ENCODE data around the gene TMEM44. TPM values are rescaled to one million over a fixed set of nuclear protein-coding genes. Genes with fewer than 3 reads are reported as not detected.

TMEM44 gene
- total RNA-seq, 4 donors from 2014 or later: 4.4 to 8.8 (median 7.4) TPM

DNA sequence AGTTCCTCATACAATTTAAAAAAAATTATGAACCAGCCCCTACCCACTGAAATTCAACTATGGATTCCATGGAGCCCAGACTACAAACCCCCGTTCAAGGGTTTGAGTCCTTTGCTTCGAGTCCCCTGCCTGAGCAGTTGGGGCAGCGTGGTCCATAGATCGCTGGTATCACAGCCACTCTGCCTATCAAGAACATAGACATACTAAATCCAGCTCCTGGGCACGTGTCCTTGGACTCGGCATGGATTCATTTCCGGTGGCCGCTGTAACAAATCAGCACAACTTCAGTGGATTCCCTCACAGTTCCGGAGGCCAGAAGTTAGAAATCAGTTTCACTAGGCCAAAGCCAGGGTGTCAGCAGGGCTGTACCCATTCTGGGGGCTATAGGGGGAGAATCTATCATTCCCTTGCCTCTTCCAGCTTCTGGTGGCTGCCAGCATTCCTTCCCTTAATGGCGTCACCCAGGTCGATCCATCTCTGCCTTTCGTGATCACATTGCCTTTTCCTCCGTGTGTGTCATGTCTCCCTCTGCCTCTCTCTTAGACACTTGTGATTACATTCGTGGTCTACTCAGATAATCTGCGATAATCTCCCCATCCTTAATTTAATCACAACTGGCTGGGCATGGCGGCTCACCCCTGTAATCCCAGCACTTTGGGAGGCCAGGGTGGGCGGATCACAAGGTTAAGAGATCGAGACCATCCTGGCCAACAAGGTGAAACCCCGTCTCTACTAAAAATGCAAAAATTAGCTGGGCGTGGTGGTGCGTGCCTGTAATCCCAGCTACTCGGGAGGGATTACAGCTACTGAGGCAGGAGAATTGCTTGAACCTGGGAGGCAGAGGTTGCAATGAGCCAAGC is 4.6 kb upstream of the TMEM44 start:
- no peak for ATAC-seq
- TF ChIP-seq CTCF (IDR thresholded peaks at IDR 0.05) (no peak), EP300 (IDR thresholded peaks at IDR 0.05) (no peak), POLR2AphosphoS5 (IDR thresholded peaks at IDR 0.05) (no peak), POLR2A (IDR thresholded peaks at IDR 0.05) (no peak)
- 86 to 100% methylated on average over 3 to 7 of the region's 22 CpGs for WGBS, 2 donors (ENCODE audit: low coverage in 1 of 2)

DNA sequence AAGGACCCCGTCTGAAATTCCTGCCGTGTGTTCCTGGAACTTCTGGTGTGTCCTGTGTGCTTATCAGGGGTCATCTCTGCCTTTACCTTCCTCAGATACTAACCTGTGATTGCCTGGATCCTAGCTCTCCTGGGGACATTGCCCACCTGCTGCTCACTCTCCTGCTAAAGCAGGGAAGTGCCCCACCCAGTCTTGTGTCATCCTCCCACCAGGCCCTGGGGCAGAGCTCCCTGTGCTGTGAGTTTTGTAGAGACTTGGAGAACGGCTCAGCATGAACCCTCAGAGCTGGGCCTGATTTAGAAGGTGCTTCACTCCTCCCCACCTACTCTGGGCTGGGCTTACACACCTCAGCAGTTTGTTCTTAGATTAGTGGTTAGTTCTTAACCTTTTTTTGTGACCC is 3.8 kb upstream of the TMEM44 start:
- Histone ChIP-seq H3K36me3 (peaks cover 0 to 24% of the 10 kb centered on the region in 2 donors), H3K27ac (no peak overlapping the region), H3K27me3 (no peaks in the 10 kb centered on the region), H3K4me1 (peaks cover 0 to 14% (median 0%) of the 10 kb centered on the region in 3 donors), H3K4me3 (no peak overlapping the region), H3K9me3 (no peaks in the 10 kb centered on the region)
- TF ChIP-seq POLR2AphosphoS5 (IDR thresholded peaks at IDR 0.05) (no peak), POLR2A (IDR thresholded peaks at IDR 0.05) (no peak), EP300 (IDR thresholded peaks at IDR 0.05) (no peak), CTCF (IDR thresholded peaks at IDR 0.05) (no peak)
- ATAC-seq: no peak
- WGBS, 2 donors (ENCODE audit: low coverage in 1 of 2): 67 to 100% methylated on average over 1 to 2 of the region's 3 CpGs

More for the DNA sequence above, 4.6 kb upstream of the TMEM44 start:
- peaks cover 0 to 7% (median 0%) of the 10 kb centered on the region in 3 donors for H3K4me1 ChIP-seq
- H3K4me3 ChIP-seq: no peak overlapping the region
- H3K36me3 ChIP-seq: peaks cover 0 to 28% of the 10 kb centered on the region in 2 donors
- no peak overlapping the region for H3K27ac ChIP-seq
- no peaks in the 10 kb centered on the region for H3K9me3 ChIP-seq
- no peaks in the 10 kb centered on the region for H3K27me3 ChIP-seq

- peak overlapping the region in 3 of 4 donors; percentile 58 to 80 (median 79) for H3K27ac ChIP-seq
- ATAC-seq: peak; percentile 40
- TF ChIP-seq POLR2A (IDR thresholded peaks at IDR 0.05): peak in 1 of 2 donors; percentile 7
- no peak for TF ChIP-seq POLR2AphosphoS5 (IDR thresholded peaks at IDR 0.05)
- TF ChIP-seq CTCF (IDR thresholded peaks at IDR 0.05): no peak
- no peak for TF ChIP-seq EP300 (IDR thresholded peaks at IDR 0.05)
Measured at GRCh38 chr3:194632809-194633348, 340 bp downstream of the TMEM44 start.

DNA sequence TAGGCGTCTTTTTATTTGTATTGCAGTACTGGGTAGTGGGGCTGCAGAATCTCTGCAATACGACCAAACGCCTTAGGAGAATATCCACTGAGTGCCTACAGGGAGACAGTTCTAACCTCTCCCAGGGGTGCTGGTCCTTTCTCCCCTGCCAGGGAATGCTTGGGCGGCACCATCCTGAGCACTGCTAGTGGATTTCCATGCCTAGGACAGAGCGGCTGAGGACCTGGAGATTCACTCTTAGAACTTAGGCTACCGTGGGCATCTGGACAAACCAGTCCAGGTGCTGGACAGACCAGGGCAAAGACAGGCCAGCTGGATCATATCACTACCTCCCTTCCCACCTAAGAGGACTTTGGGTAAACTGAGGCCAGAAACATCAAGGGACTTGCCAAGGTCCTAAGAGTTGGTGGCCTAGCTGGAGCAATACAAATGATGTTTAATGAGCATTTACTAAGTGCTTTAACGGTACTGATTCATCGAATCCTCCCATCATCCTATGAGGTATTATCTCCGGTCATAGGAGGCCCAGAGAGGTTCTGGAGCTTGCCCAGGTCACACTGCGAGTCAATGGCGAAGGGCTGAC is 902 bp downstream of the TMEM44 start:
- Histone ChIP-seq H3K9me3 (no peaks in the 10 kb centered on the region), H3K27me3 (no peaks in the 10 kb centered on the region), H3K36me3 (peaks cover 0 to 14% of the 10 kb centered on the region in 2 donors), H3K4me1 (peaks cover 0 to 15% (median 0%) of the 10 kb centered on the region in 3 donors), H3K27ac (peak overlapping the region in 3 of 4 donors; percentile 58 to 80 (median 79)), H3K4me3 (peak overlapping the region; percentile 48 to 70)
- no peak for TF ChIP-seq EP300 (IDR thresholded peaks at IDR 0.05)
- no peak for TF ChIP-seq POLR2AphosphoS5 (IDR thresholded peaks at IDR 0.05)
- no peak for TF ChIP-seq CTCF (IDR thresholded peaks at IDR 0.05)
- no peak for TF ChIP-seq POLR2A (IDR thresholded peaks at IDR 0.05)
- ATAC-seq: no peak
- 74% methylated on average over 7 of the region's 11 CpGs; no CpG with 5 or more reads in 1 of the 2 donors for WGBS, 2 donors (ENCODE audit: low coverage in 1 of 2)

More at GRCh38 chr3:194632809-194633348, 340 bp downstream of the TMEM44 start:
- H3K4me1 ChIP-seq: peaks cover 0 to 15% (median 0%) of the 10 kb centered on the region in 3 donors
- no CpG with 5 or more reads among the region's 56 CpGs for WGBS, 2 donors (ENCODE audit: low coverage in 1 of 2)
- H3K4me3 ChIP-seq: peak overlapping the region; percentile 48 to 70
- H3K9me3 ChIP-seq: no peaks in the 10 kb centered on the region
- H3K36me3 ChIP-seq: peaks cover 0 to 9% of the 10 kb centered on the region in 2 donors
- H3K27me3 ChIP-seq: no peaks in the 10 kb centered on the region
